Lower leg skin (tissue), 4 donors: ENCODE measurements around the gene CCT6B. TPM values are rescaled to one million over a fixed set of nuclear protein-coding genes. Genes with fewer than 3 reads are reported as not detected.
A peak's percentile ranks its signal among the peaks of the same experiment; 100 is the strongest.
"Not testable (repeated sequence)": the region's sequence is repeated elsewhere in the genome, so short reads cannot be mapped to it uniquely, and the experiment has no call there.

Experiments used
- DNase-seq, 2 donors: peaks; one replicate each; pipeline ENCODE4 v3.0.0-alpha.2; 2019; ENCODE audit warnings: low spot score in 2 of 2
- H3K4me3 ChIP-seq: fragments of 200-600 bp; sonication (generic); 2 replicates; pipeline ENCODE4 v1.5.1; 2017; ENCODE audit warnings: mild to moderate bottlenecking, low read depth; ENCODE audit not compliant: poor library complexity, severe bottlenecking
- CTCF ChIP-seq, 3 donors: fragments of 450-650 bp; IDR thresholded peaks; one replicate each; pipeline ENCODE4 v1.5.1; 2016; ENCODE audit warnings: antibody characterized with exemption in 3 of 3, mild to moderate bottlenecking in 3 of 3, moderate library complexity in 2 of 3
- POLR2A ChIP-seq, 2 donors: fragments of 450-650 bp; IDR thresholded peaks; one replicate each; pipeline ENCODE4 v1.6.1; 2016 to 2017; ENCODE audit warnings: antibody characterized with exemption in 2 of 2, mild to moderate bottlenecking in 1 of 2, moderate library complexity in 1 of 2
- WGBS, 2 donors: methylation state at CpG; one replicate each; pipeline ENCODE4 v1.1.5; 2018; 5-methylcytosine and 5-hydroxymethylcytosine counted together
- intact Hi-C: fragments of 100-400 bp; cut with DNase I; formaldehyde crosslinking; loops from one replicate; pipeline ENCODE4 v1.15.0; 2023; ENCODE audit warnings: low total_unique reads
- total RNA-seq, 4 donors: library from RNA; depleted of rRNA; stranded (reverse); fragments of >200 nt; gene quantifications; one replicate each; pipeline ENCODE4 v1.1.0, GENCODE V29; 2016

CCT6B gene
- total RNA-seq, 4 donors from 2014 or later = 1.3 to 3.4 (median 1.8) TPM

DNA sequence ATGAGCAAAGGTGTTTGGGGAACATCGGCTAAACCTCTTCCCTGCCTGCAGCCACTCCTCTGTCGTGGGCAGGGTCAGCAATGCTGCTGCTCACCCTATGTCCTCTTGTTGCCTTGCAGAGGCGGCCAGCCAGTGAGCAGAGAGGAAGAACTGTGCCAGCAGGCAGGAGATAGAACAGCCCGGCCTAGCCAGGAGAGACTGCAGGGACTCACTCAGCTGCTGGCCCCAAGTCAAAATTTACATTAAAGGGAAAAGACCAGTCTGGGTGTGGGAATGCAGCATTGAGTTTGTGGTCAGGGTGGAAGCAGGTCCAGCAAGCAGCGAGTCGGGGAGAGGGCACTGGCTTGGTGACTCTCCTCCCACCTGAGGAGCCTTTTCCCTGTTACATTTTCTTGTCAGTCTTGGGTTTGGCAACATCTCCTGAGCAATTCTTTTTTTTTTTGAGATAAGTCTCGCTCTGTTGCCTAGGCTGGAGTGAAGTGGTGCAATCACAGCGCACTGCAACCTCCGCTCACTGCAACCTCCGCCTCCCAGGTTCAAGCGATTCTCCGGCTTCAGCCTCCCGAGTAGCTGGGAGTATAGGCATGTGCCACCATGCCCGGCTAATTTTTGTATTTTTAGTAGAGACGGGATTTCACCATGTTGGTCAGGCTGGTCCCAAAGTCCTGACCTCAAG lies 41.8 kb upstream of the CCT6B start:
- intact Hi-C loops = no loop called here
- no peak for DNase-seq
- WGBS, 2 donors = 74 to 82% methylated on average over 15 of the region's 15 CpGs

GRCh38 chr17:35001549-35001948 lies 40.3 kb upstream of the CCT6B start:
- H3K4me3 ChIP-seq = no peak overlapping the region
- DNase-seq = no peak
- 77 to 83% methylated on average over 2 of the region's 2 CpGs for WGBS, 2 donors
- intact Hi-C loops = no loop called here
- TF ChIP-seq CTCF (IDR thresholded peaks at IDR 0.05) (no peak), POLR2A (IDR thresholded peaks at IDR 0.05) (no peak)

More for the DNA sequence above, 41.8 kb upstream of the CCT6B start:
- TF ChIP-seq POLR2A (IDR thresholded peaks at IDR 0.05) (no peak), CTCF (IDR thresholded peaks at IDR 0.05) (no peak)
- no peak overlapping the region for H3K4me3 ChIP-seq

DNA sequence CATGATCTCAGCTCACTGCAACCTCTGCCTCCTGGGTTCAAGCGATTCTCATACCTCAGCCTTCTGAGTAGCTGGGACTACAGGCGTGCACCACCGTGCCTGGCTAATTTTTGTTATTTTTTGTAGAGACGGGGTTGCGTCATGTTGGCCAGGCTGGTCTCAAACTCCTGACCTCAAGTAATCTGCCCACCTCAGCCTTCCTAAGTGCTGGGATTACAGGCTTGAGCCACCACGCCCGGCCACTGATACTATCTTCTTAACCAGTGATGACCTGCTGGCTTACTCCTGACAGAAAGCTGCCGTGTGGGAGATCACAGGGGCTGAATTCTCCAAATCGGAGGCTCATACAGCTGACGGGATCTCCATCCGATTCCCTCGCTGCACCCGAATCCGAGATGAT lies 39.7 kb upstream of the CCT6B start:
- 90 to 91% methylated on average over 14 of the region's 14 CpGs for WGBS, 2 donors
- DNase-seq, intact Hi-C loops, H3K4me3 ChIP-seq: not testable (repeated sequence)

DNA sequence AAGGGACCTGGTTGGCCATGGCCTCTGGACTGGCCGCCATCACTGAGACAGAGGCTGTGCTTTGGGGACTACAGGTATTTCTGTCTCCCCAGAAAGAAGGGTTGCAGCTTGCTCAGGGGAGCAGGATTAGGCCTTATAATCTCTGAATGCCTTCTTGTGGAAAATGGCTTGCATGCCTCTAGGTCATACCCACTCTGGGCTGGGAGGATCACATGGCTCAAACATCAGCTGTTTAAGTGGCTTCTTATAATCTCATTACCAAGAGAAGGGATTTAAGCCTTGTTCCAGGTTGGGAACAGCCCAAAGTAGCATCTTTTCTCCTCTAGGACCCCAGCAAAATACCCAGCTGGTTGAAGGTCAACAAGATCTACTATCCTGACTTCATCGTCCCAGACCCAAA lies 38.2 kb upstream of the CCT6B start:
- DNase-seq = no peak
- WGBS, 2 donors = 95 to 100% methylated on average over 2 of the region's 2 CpGs
- TF ChIP-seq CTCF (IDR thresholded peaks at IDR 0.05) = no peak
- no peak for TF ChIP-seq POLR2A (IDR thresholded peaks at IDR 0.05)
- intact Hi-C loops = loop anchor here (5.0 to 10.0 kb wide), 2 partner anchors 95 to 123 kb away; partner anchors contain the start of gene FNDC8
- H3K4me3 ChIP-seq = no peak overlapping the region

DNA sequence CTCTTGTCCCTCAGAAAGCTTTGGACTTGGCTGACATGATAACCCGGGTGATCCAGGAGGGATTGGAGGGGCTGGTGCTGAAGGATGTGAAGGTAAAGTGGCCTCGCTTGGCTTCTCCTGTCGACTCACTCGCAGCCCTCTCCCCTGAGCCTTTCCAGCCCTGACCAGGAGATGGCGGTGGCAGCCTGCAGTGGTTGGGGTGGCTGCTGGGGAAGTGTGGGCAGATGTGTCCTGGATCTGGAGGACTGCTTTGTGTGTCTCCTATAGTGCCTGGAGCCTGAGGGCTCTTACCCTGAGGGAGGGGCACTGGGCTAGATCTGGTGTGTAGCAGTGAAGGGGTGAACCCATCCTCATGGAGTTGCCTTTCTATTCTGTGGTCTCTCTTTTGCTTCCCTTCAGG lies 36.9 kb upstream of the CCT6B start:
- intact Hi-C loops = loop anchor here (5.0 to 10.0 kb wide), 2 partner anchors 97 to 124 kb away; partner anchors contain the start of gene FNDC8
- TF ChIP-seq POLR2A (IDR thresholded peaks at IDR 0.05) = no peak
- TF ChIP-seq CTCF (IDR thresholded peaks at IDR 0.05) = peak in 1 of 3 donors; percentile 56
- WGBS, 2 donors = 47 to 50% methylated on average over 5 of the region's 5 CpGs
- peak; percentile 42 to 94 for DNase-seq
- no peak overlapping the region for H3K4me3 ChIP-seq

DNA sequence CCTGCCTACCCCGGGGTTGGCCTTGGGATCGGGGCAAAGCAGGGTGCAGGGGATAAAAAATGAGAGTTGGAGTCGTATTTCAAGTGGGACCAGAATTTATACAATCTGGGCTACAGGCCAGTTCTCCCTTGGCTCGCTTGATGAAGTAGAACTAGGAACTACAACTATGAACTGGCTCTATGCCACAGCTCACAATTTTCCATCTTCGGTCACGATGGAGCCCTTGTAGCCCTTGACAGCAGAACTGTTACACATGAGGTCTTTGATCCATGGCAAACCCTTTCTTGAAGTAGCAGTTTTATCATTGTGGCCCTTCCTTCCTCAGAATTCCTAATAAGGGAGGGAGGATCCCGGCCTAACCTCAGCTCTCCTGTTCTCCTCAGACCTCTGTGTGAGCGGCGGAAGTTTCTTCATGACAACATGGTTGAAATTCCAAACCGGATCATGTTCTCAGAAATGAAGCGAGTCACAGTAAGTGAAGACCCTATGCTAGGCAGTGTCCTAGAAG lies 36.1 kb upstream of the CCT6B start:
- WGBS, 2 donors = 55 to 56% methylated on average over 11 of the region's 11 CpGs
- H3K4me3 ChIP-seq = no peak overlapping the region
- DNase-seq = peak in 1 of 2 donors; percentile 27
- TF ChIP-seq CTCF (IDR thresholded peaks at IDR 0.05) (no peak), POLR2A (IDR thresholded peaks at IDR 0.05) (no peak)
- intact Hi-C loops = loop anchor here (5.0 to 10.0 kb wide), 2 partner anchors 97 to 125 kb away; partner anchors contain the start of gene FNDC8
